Nephron (organoid): Measurements from ENCODE around the gene CCL23.
"Not testable (repeated sequence)": the region's sequence is repeated elsewhere in the genome, so short reads cannot be mapped to it uniquely, and the experiment has no call there.

Experiments used
- H3K27ac Mint-ChIP-seq, 3 experiments: 2 replicates each; pipeline ENCODE4 v1.8.0; 2020; ENCODE audit warnings: mixed read lengths in 3 of 3, mild to moderate bottlenecking in 2 of 3, moderate library complexity in 1 of 3
- H3K27me3 Mint-ChIP-seq: 2 replicates; pipeline ENCODE4 v1.8.0; 2021; ENCODE audit warnings: low read depth, mild to moderate bottlenecking, moderate library complexity, mixed read lengths
- H3K36me3 Mint-ChIP-seq: 2 replicates; pipeline ENCODE4 v1.8.0; 2020; ENCODE audit warnings: low read depth, mixed read lengths
- H3K4me1 Mint-ChIP-seq: 2 replicates; pipeline ENCODE4 v1.8.0; 2020; ENCODE audit warnings: mixed read lengths
- H3K4me3 Mint-ChIP-seq, 3 experiments: 2 replicates each; pipeline ENCODE4 v1.8.0; 2020; ENCODE audit warnings: mild to moderate bottlenecking in 3 of 3, mixed read lengths in 3 of 3, moderate library complexity in 2 of 3
- H3K9me3 Mint-ChIP-seq: 2 replicates; pipeline ENCODE4 v1.8.0; 2020; ENCODE audit warnings: mixed read lengths
- CTCF ChIP-seq, 3 experiments: fragments of 200-600 bp; sonication (generic); IDR thresholded peaks; one replicate each; pipeline ENCODE4 v1.5.0; 2021; ENCODE audit warnings: antibody characterized with exemption in 3 of 3; ENCODE audit not compliant: unreplicated experiment in 3 of 3

CCL23 gene

GRCh38 chr17:36034127-36034526 is 16.4 kb upstream of the CCL23 start:
- Mint-ChIP-seq H3K36me3 (no peaks in the 10 kb centered on the region), H3K4me1 (no peaks in the 10 kb centered on the region), H3K27me3 (peaks cover 16% of the 10 kb centered on the region), H3K4me3 (no peak overlapping the region), H3K27ac (no peak overlapping the region), H3K9me3 (no peaks in the 10 kb centered on the region)
- no peak for TF ChIP-seq CTCF (IDR thresholded peaks at IDR 0.05; ENCODE audit: unreplicated experiment in 3 of 3)

- Mint-ChIP-seq H3K9me3 (no peaks in the 10 kb centered on the region), H3K4me3 (no peak overlapping the region), H3K27ac (no peak overlapping the region), H3K4me1 (no peaks in the 10 kb centered on the region), H3K27me3 (peaks cover 24% of the 10 kb centered on the region), H3K36me3 (no peaks in the 10 kb centered on the region)
- no peak for TF ChIP-seq CTCF (IDR thresholded peaks at IDR 0.05; ENCODE audit: unreplicated experiment in 3 of 3)
Observed at GRCh38 chr17:36030956-36031355, 13.2 kb upstream of the CCL23 start.

GRCh38 chr17:36027761-36028160 is 10.0 kb upstream of the CCL23 start:
- no peak for TF ChIP-seq CTCF (IDR thresholded peaks at IDR 0.05; ENCODE audit: unreplicated experiment in 3 of 3)

GRCh38 chr17:36024106-36024869 is 6.5 kb upstream of the CCL23 start:
- no peak overlapping the region for H3K27ac Mint-ChIP-seq
- H3K4me3 Mint-ChIP-seq, result no peak overlapping the region
- no peaks in the 10 kb centered on the region for H3K9me3 Mint-ChIP-seq
- no peaks in the 10 kb centered on the region for H3K36me3 Mint-ChIP-seq
- no peaks in the 10 kb centered on the region for H3K4me1 Mint-ChIP-seq
- H3K27me3 Mint-ChIP-seq, result peaks cover 40% of the 10 kb centered on the region
- no peak for TF ChIP-seq CTCF (IDR thresholded peaks at IDR 0.05; ENCODE audit: unreplicated experiment in 3 of 3)

More at GRCh38 chr17:36027761-36028160, 10.0 kb upstream of the CCL23 start:
- Mint-ChIP-seq H3K36me3 (no peaks in the 10 kb centered on the region), H3K27ac (no peak overlapping the region), H3K4me1 (no peaks in the 10 kb centered on the region), H3K9me3 (no peaks in the 10 kb centered on the region), H3K4me3 (no peak overlapping the region), H3K27me3 (peaks cover 17% of the 10 kb centered on the region)

- TF ChIP-seq CTCF (IDR thresholded peaks at IDR 0.05; ENCODE audit: unreplicated experiment in 3 of 3), result no peak
- Mint-ChIP-seq H3K4me1 (no peaks in the 10 kb centered on the region), H3K36me3 (no peaks in the 10 kb centered on the region), H3K27me3 (peaks cover 43% of the 10 kb centered on the region), H3K4me3 (no peak overlapping the region), H3K27ac (no peak overlapping the region), H3K9me3 (no peaks in the 10 kb centered on the region)
Observed at GRCh38 chr17:36019423-36019822, 1.7 kb upstream of the CCL23 start.

- Mint-ChIP-seq H3K4me3 (no peak overlapping the region), H3K36me3 (no peaks in the 10 kb centered on the region), H3K27ac (no peak overlapping the region), H3K4me1 (no peaks in the 10 kb centered on the region), H3K27me3 (peaks cover 47% of the 10 kb centered on the region), H3K9me3 (peaks cover 8% of the 10 kb centered on the region)
- no peak for TF ChIP-seq CTCF (IDR thresholded peaks at IDR 0.05; ENCODE audit: unreplicated experiment in 3 of 3)
Observed at GRCh38 chr17:36016555-36016954, 1.2 kb downstream of the CCL23 start.

GRCh38 chr17:36015895-36016294 is 1.9 kb downstream of the CCL23 start:
- Mint-ChIP-seq H3K9me3 (peaks cover 11% of the 10 kb centered on the region), H3K27me3 (peaks cover 44% of the 10 kb centered on the region)
- not testable (repeated sequence) for H3K4me3 Mint-ChIP-seq, H3K4me1 Mint-ChIP-seq, H3K27ac Mint-ChIP-seq, H3K36me3 Mint-ChIP-seq
